ENCODE data around the gene SEMA3C. TPM values are rescaled to one million over a fixed set of nuclear protein-coding genes. Genes with fewer than 3 reads are reported as not detected.

Gene SEMA3C
- total RNA-seq, 1 donor from 2014 or later = 60.8 TPM

- intact Hi-C loops (cut with DNase I) = no loop called here
- no peak for DNase-seq (ENCODE audit: low spot score)
Observed at GRCh38 chr7:80802527-80802926, 116.3 kb downstream of the SEMA3C start.

- intact Hi-C loops (cut with DNase I) = loop anchor here (5.0 kb wide), 1 partner anchor 122 kb away; the partner anchor contains the start of gene SEMA3C
- DNase-seq (ENCODE audit: low spot score) = no peak
Observed at GRCh38 chr7:80794631-80795573, 123.9 kb downstream of the SEMA3C start.

- DNase-seq (ENCODE audit: low spot score) = no peak
- intact Hi-C loops (cut with DNase I) = loop anchor here (5.0 kb wide), 1 partner anchor 126 kb away; the partner anchor contains the start of gene SEMA3C
Observed at GRCh38 chr7:80791509-80791929, 127.3 kb downstream of the SEMA3C start.

GRCh38 chr7:80790877-80791276 is 128.0 kb downstream of the SEMA3C start:
- no peak for DNase-seq (ENCODE audit: low spot score)
- intact Hi-C loops (cut with DNase I) = loop anchor here (5.0 kb wide), 1 partner anchor 126 kb away; the partner anchor contains the start of gene SEMA3C

- no peak for DNase-seq (ENCODE audit: low spot score)
- intact Hi-C loops (cut with DNase I) = no loop called here
Observed at GRCh38 chr7:80787721-80788120, 131.1 kb downstream of the SEMA3C start.

GRCh38 chr7:80785961-80786536 is 132.8 kb downstream of the SEMA3C start:
- intact Hi-C loops (cut with DNase I) = no loop called here
- no peak for DNase-seq (ENCODE audit: low spot score)

GRCh38 chr7:80785276-80785675 is 133.6 kb downstream of the SEMA3C start:
- no peak for DNase-seq (ENCODE audit: low spot score)
- intact Hi-C loops (cut with DNase I) = no loop called here

- no peak for DNase-seq (ENCODE audit: low spot score)
- intact Hi-C loops (cut with DNase I) = no loop called here
Observed at GRCh38 chr7:80783678-80784327, 135.0 kb downstream of the SEMA3C start.

GRCh38 chr7:80783186-80783677 is 135.6 kb downstream of the SEMA3C start:
- intact Hi-C loops (cut with DNase I) = no loop called here
- no peak for DNase-seq (ENCODE audit: low spot score)

GRCh38 chr7:80781561-80781979 is 137.3 kb downstream of the SEMA3C start:
- no peak for DNase-seq (ENCODE audit: low spot score)
- intact Hi-C loops (cut with DNase I) = no loop called here

- intact Hi-C loops (cut with DNase I) = no loop called here
Observed at GRCh38 chr7:80781146-80781545, 137.7 kb downstream of the SEMA3C start.

GRCh38 chr7:80779456-80779855 is 139.4 kb downstream of the SEMA3C start:
- no peak for DNase-seq (ENCODE audit: low spot score)
- intact Hi-C loops (cut with DNase I) = no loop called here

More at GRCh38 chr7:80781146-80781545, 137.7 kb downstream of the SEMA3C start:
- DNase-seq (ENCODE audit: low spot score) = no peak

GRCh38 chr7:80775897-80776296 is 143.0 kb downstream of the SEMA3C start:
- no peak for DNase-seq (ENCODE audit: low spot score)
- intact Hi-C loops (cut with DNase I) = no loop called here

- intact Hi-C loops (cut with DNase I) = no loop called here
- DNase-seq (ENCODE audit: low spot score) = no peak
Observed at GRCh38 chr7:80775482-80775881, 143.4 kb downstream of the SEMA3C start.

- intact Hi-C loops (cut with DNase I) = no loop called here
- no peak for DNase-seq (ENCODE audit: low spot score)
Observed at GRCh38 chr7:80774843-80775242, 144.0 kb downstream of the SEMA3C start.

- no peak for DNase-seq (ENCODE audit: low spot score)
- intact Hi-C loops (cut with DNase I) = no loop called here
Observed at GRCh38 chr7:80773787-80774508, 144.9 kb downstream of the SEMA3C start.

- DNase-seq (ENCODE audit: low spot score) = no peak
- intact Hi-C loops (cut with DNase I) = no loop called here
Observed at GRCh38 chr7:80772347-80772993, 146.4 kb downstream of the SEMA3C start.

GRCh38 chr7:80771523-80771922 is 147.3 kb downstream of the SEMA3C start:
- intact Hi-C loops (cut with DNase I) = no loop called here
- no peak for DNase-seq (ENCODE audit: low spot score)

GRCh38 chr7:80770675-80771081 is 148.2 kb downstream of the SEMA3C start:
- intact Hi-C loops (cut with DNase I) = no loop called here

More at GRCh38 chr7:80770675-80771081, 148.2 kb downstream of the SEMA3C start:
- no peak for DNase-seq (ENCODE audit: low spot score)
